ENCODE results near the gene ARHGAP21. TPM values are rescaled to one million over a fixed set of nuclear protein-coding genes. Genes with fewer than 3 reads are reported as not detected.
"Not testable (repeated sequence)": the region's sequence is repeated elsewhere in the genome, so short reads cannot be mapped to it uniquely, and the experiment has no call there.

ARHGAP21 gene
- total RNA-seq, 1 donor from 2014 or later: 46.8 TPM

GRCh38 chr10:24639124-24639523, 84.6 kb downstream of the ARHGAP21 start:
- TF ChIP-seq CTCF (conservative IDR thresholded peaks at IDR 0.05; ENCODE audit: low read depth, low read length): no peak
- H3K4me3 ChIP-seq (ENCODE audit: low read depth, low read length): no peak overlapping the region
- no peak for DNase-seq (ENCODE audit: low read depth)

GRCh38 chr10:24625778-24626177, 97.9 kb downstream of the ARHGAP21 start:
- no peak overlapping the region for H3K4me3 ChIP-seq (ENCODE audit: low read depth, low read length)
- DNase-seq (ENCODE audit: low read depth): no peak
- TF ChIP-seq CTCF (conservative IDR thresholded peaks at IDR 0.05; ENCODE audit: low read depth, low read length): no peak

GRCh38 chr10:24623383-24623782, 100.3 kb downstream of the ARHGAP21 start:
- H3K4me3 ChIP-seq (ENCODE audit: low read depth, low read length): no peak overlapping the region
- no peak for TF ChIP-seq CTCF (conservative IDR thresholded peaks at IDR 0.05; ENCODE audit: low read depth, low read length)
- DNase-seq (ENCODE audit: low read depth): no peak

- TF ChIP-seq CTCF (conservative IDR thresholded peaks at IDR 0.05; ENCODE audit: low read depth, low read length): no peak
- H3K4me3 ChIP-seq (ENCODE audit: low read depth, low read length): no peak overlapping the region
- DNase-seq (ENCODE audit: low read depth): no peak
Observed at GRCh38 chr10:24622781-24623301, 100.8 kb downstream of the ARHGAP21 start.

GRCh38 chr10:24621035-24621795, 102.5 kb downstream of the ARHGAP21 start:
- not testable (repeated sequence) for H3K4me3 ChIP-seq (ENCODE audit: low read depth, low read length); DNase-seq (ENCODE audit: low read depth)

- not testable (repeated sequence) for DNase-seq (ENCODE audit: low read depth)
Observed at GRCh38 chr10:24619994-24620310, 103.7 kb downstream of the ARHGAP21 start.

GRCh38 chr10:24619291-24619993, 104.2 kb downstream of the ARHGAP21 start:
- DNase-seq (ENCODE audit: low read depth): not testable (repeated sequence)

More at GRCh38 chr10:24619994-24620310, 103.7 kb downstream of the ARHGAP21 start:
- H3K4me3 ChIP-seq (ENCODE audit: low read depth, low read length): not testable (repeated sequence)

GRCh38 chr10:24618401-24618800, 105.3 kb downstream of the ARHGAP21 start:
- DNase-seq (ENCODE audit: low read depth): no peak
- no peak for TF ChIP-seq CTCF (conservative IDR thresholded peaks at IDR 0.05; ENCODE audit: low read depth, low read length)
- H3K4me3 ChIP-seq (ENCODE audit: low read depth, low read length): no peak overlapping the region

More at GRCh38 chr10:24619291-24619993, 104.2 kb downstream of the ARHGAP21 start:
- not testable (repeated sequence) for H3K4me3 ChIP-seq (ENCODE audit: low read depth, low read length)

Measured in epithelial cell of proximal tubule (primary cell).